ENCODE results near the gene VSTM1.

DNA sequence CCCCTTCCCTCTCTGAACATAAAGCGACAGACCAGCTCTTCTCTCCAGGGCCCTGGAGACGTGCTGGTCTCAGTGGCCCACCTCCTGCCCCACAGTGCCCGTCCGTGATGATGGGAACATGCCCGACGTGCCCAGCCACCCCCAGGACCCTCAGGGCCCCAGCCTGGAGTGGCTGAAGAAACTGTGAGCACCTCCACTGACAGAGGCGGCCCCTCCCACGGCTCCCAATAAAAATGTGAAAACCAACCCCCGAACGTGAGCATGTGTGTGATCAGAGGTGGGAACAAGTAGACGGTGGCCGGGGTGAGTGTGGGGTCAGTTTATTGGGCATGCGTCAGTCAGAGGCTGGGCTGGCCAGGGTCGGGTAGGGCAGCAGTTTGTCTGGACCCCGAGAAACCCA, 43.0 kb upstream of the VSTM1 start:
- TF ChIP-seq SPI1 (IDR thresholded peaks at IDR 0.05; ENCODE audit: low read depth, low read length) (no peak), TAF1 (IDR thresholded peaks at IDR 0.05; ENCODE audit: low read depth, low read length) (no peak)

All from GM12891 (cell line).